Measurements from ENCODE around the gene SSBP2. TPM values are rescaled to one million over a fixed set of nuclear protein-coding genes. Genes with fewer than 3 reads are reported as not detected.

The SSBP2 gene
- total RNA-seq, 2 donors from 2014 or later, result 12.5 to 18.3 TPM

DNA sequence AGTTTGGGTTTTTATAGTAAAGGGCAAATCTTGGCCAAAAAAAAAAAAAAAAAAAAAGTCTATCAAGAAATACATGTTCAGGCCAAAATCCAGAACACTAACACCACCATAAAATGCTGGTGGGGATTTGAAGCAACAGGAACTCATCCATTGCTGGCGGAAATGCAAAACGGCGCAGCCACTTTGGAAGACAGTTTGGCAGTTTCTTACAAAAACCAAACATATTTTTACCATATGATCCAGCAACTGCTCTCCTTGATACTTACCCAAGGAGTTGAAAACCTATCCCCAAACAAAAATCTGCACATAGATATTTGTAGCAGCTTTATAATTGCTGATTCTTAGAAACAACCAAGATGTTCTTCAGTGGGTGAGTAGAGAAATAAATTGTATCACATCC is 203.9 kb downstream of the SSBP2 start:
- Mint-ChIP-seq H3K36me3 (ENCODE audit: low read depth) (no peaks in the 10 kb centered on the region), H3K4me1 (no peaks in the 10 kb centered on the region), H3K27ac (no peak overlapping the region), H3K9me3 (no peaks in the 10 kb centered on the region), H3K27me3 (no peaks in the 10 kb centered on the region), H3K4me3 (no peak overlapping the region)
- no peak for ATAC-seq (replicated peaks)

- no peaks in the 10 kb centered on the region for H3K27me3 Mint-ChIP-seq
- no peaks in the 10 kb centered on the region for H3K4me1 Mint-ChIP-seq
- ATAC-seq (replicated peaks), result no peak
- no peaks in the 10 kb centered on the region for H3K36me3 Mint-ChIP-seq (ENCODE audit: low read depth)
- no peak overlapping the region for H3K4me3 Mint-ChIP-seq
- H3K27ac Mint-ChIP-seq, result no peak overlapping the region
- no peaks in the 10 kb centered on the region for H3K9me3 Mint-ChIP-seq
Observed at GRCh38 chr5:81545911-81546310, 205.0 kb downstream of the SSBP2 start.

- H3K27me3 Mint-ChIP-seq, result no peaks in the 10 kb centered on the region
- H3K4me1 Mint-ChIP-seq, result peaks cover 11% of the 10 kb centered on the region
- ATAC-seq (replicated peaks), result no peak
- H3K9me3 Mint-ChIP-seq, result no peaks in the 10 kb centered on the region
- H3K36me3 Mint-ChIP-seq (ENCODE audit: low read depth), result no peaks in the 10 kb centered on the region
- no peak overlapping the region for H3K4me3 Mint-ChIP-seq
- no peak overlapping the region for H3K27ac Mint-ChIP-seq
Observed at GRCh38 chr5:81544351-81545018, 206.4 kb downstream of the SSBP2 start.

DNA sequence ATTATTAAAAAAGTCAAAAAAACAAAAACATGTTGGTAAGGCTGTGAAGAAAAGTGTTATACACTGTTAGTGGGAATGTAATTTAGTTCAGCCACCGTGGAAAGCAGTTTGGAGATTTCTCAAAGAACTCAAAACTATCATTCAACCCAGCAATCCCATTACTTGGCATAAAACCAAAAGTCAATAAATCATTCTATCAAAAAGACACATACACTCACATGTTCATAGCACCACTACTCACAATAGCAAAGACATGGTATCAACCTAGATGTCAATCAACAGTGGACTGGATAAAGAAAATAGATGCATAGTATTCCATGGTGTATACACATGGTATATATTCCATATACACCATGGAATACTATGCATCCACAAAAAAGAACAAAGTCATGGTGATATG is 208.7 kb downstream of the SSBP2 start:
- Mint-ChIP-seq H3K27ac (no peak overlapping the region), H3K27me3 (no peaks in the 10 kb centered on the region), H3K36me3 (ENCODE audit: low read depth) (no peaks in the 10 kb centered on the region), H3K4me1 (peaks cover 31% of the 10 kb centered on the region), H3K4me3 (no peak overlapping the region), H3K9me3 (no peaks in the 10 kb centered on the region)
- ATAC-seq (replicated peaks), result no peak

- Mint-ChIP-seq H3K27me3 (no peaks in the 10 kb centered on the region), H3K27ac (peak overlapping the region; percentile 85), H3K4me3 (peak overlapping the region; percentile 58)
Observed at GRCh38 chr5:81537905-81538547, 212.9 kb downstream of the SSBP2 start.

GRCh38 chr5:81534441-81534840 is 216.5 kb downstream of the SSBP2 start:
- no peaks in the 10 kb centered on the region for H3K9me3 Mint-ChIP-seq
- no peak for ATAC-seq (replicated peaks)
- no peaks in the 10 kb centered on the region for H3K27me3 Mint-ChIP-seq
- H3K27ac Mint-ChIP-seq, result peak overlapping the region; percentile 3
- no peaks in the 10 kb centered on the region for H3K36me3 Mint-ChIP-seq (ENCODE audit: low read depth)
- no peak overlapping the region for H3K4me3 Mint-ChIP-seq
- peaks cover 35% of the 10 kb centered on the region for H3K4me1 Mint-ChIP-seq

More at GRCh38 chr5:81537905-81538547, 212.9 kb downstream of the SSBP2 start:
- Mint-ChIP-seq H3K4me1 (peaks cover 40% of the 10 kb centered on the region), H3K9me3 (no peaks in the 10 kb centered on the region), H3K36me3 (ENCODE audit: low read depth) (no peaks in the 10 kb centered on the region)
- peak; percentile 57 for ATAC-seq (replicated peaks)

- no peak for ATAC-seq (replicated peaks)
- peak overlapping the region; percentile 3 for H3K27ac Mint-ChIP-seq
- peaks cover 29% of the 10 kb centered on the region for H3K4me1 Mint-ChIP-seq
- no peaks in the 10 kb centered on the region for H3K36me3 Mint-ChIP-seq (ENCODE audit: low read depth)
- no peak overlapping the region for H3K4me3 Mint-ChIP-seq
- H3K27me3 Mint-ChIP-seq, result no peaks in the 10 kb centered on the region
- no peaks in the 10 kb centered on the region for H3K9me3 Mint-ChIP-seq
Observed at GRCh38 chr5:81533629-81534405, 217.1 kb downstream of the SSBP2 start.

DNA sequence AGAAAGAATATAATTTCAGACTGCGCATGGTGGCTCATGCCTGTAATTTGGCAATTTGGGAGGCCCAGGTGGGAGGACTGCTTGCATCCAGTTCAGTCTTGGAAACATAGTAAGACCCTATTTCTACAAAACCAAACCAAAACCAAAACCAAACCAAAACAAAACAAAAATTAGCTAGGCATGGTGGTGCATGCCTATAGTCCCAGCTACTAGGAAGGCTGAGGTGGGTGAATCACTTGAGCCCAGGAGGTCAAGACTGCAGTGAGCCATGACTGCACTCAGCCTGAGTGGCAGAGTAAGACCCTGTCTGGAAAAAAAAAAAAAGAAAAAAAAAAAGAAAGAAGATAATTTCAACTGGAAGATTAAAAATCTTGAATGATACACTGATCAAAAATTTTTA is 220.0 kb downstream of the SSBP2 start:
- Mint-ChIP-seq H3K4me1 (peaks cover 10% of the 10 kb centered on the region), H3K9me3 (no peaks in the 10 kb centered on the region), H3K27ac (no peak overlapping the region), H3K27me3 (no peaks in the 10 kb centered on the region), H3K36me3 (ENCODE audit: low read depth) (no peaks in the 10 kb centered on the region), H3K4me3 (no peak overlapping the region)
- no peak for ATAC-seq (replicated peaks)

DNA sequence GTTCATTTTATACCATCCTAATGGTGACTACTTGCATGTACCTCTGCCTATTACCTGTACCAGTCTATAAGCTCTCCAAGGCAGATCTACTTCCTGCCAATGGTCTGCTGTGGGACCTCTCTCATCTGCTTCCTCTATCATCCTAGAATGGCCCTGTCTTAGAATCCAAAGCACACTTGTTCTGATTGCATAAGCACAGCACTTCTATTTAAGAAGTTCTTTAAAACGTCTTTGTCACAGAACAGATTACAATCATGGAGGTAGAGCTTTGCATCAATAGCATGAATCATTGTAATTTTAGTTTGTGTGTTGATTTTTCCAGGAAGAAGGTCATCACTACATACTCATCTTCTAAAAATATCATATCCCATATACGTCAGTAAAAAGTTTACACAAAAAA is 225.2 kb downstream of the SSBP2 start:
- Mint-ChIP-seq H3K36me3 (ENCODE audit: low read depth) (no peaks in the 10 kb centered on the region), H3K27ac (peak overlapping the region; percentile 58), H3K4me1 (peaks cover 7% of the 10 kb centered on the region), H3K27me3 (no peaks in the 10 kb centered on the region), H3K4me3 (no peak overlapping the region), H3K9me3 (no peaks in the 10 kb centered on the region)
- peak; percentile 58 for ATAC-seq (replicated peaks)

GRCh38 chr5:81524015-81524414 is 226.9 kb downstream of the SSBP2 start:
- Mint-ChIP-seq H3K27me3 (no peaks in the 10 kb centered on the region), H3K4me1 (peaks cover 7% of the 10 kb centered on the region), H3K4me3 (no peak overlapping the region), H3K36me3 (ENCODE audit: low read depth) (no peaks in the 10 kb centered on the region), H3K27ac (no peak overlapping the region), H3K9me3 (no peaks in the 10 kb centered on the region)
- ATAC-seq (replicated peaks), result no peak

GRCh38 chr5:81522571-81522970 is 228.3 kb downstream of the SSBP2 start:
- Mint-ChIP-seq H3K4me3 (no peak overlapping the region), H3K36me3 (ENCODE audit: low read depth) (no peaks in the 10 kb centered on the region), H3K27me3 (no peaks in the 10 kb centered on the region), H3K4me1 (peaks cover 7% of the 10 kb centered on the region), H3K27ac (no peak overlapping the region), H3K9me3 (no peaks in the 10 kb centered on the region)
- no peak for ATAC-seq (replicated peaks)

- no peak for ATAC-seq (replicated peaks)
- Mint-ChIP-seq H3K4me3 (no peak overlapping the region), H3K27ac (no peak overlapping the region), H3K36me3 (ENCODE audit: low read depth) (no peaks in the 10 kb centered on the region), H3K4me1 (peaks cover 5% of the 10 kb centered on the region), H3K9me3 (no peaks in the 10 kb centered on the region), H3K27me3 (no peaks in the 10 kb centered on the region)
Observed at GRCh38 chr5:81520769-81521168, 230.1 kb downstream of the SSBP2 start.

- no peaks in the 10 kb centered on the region for H3K4me1 Mint-ChIP-seq
- H3K27me3 Mint-ChIP-seq, result no peaks in the 10 kb centered on the region
- no peaks in the 10 kb centered on the region for H3K36me3 Mint-ChIP-seq (ENCODE audit: low read depth)
- no peaks in the 10 kb centered on the region for H3K9me3 Mint-ChIP-seq
- no peak overlapping the region for H3K27ac Mint-ChIP-seq
- ATAC-seq (replicated peaks), result no peak
- no peak overlapping the region for H3K4me3 Mint-ChIP-seq
Observed at GRCh38 chr5:81519217-81519905, 231.5 kb downstream of the SSBP2 start.

DNA sequence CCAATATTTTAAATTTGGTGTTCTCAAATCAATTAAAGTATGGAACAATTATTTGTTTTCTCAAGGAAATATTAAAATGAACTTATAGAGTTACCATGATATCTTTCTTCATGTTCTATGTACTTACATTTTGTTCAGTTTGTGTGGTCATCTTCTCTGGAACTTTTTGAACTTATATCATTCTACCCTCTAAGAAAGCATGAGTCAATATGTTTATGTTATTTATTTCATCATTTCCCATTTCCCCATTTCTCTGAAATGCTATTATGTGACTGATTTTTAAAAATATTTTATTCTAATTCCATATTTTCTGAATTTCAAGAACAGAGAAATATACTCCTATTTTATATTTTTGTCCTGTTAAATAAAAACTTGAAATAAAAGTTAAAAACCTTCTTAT is 233.4 kb downstream of the SSBP2 start:
- no peak overlapping the region for H3K27ac Mint-ChIP-seq
- no peaks in the 10 kb centered on the region for H3K9me3 Mint-ChIP-seq

More for the DNA sequence above, 233.4 kb downstream of the SSBP2 start:
- Mint-ChIP-seq H3K4me3 (no peak overlapping the region), H3K4me1 (no peaks in the 10 kb centered on the region), H3K27me3 (no peaks in the 10 kb centered on the region), H3K36me3 (ENCODE audit: low read depth) (no peaks in the 10 kb centered on the region)
- no peak for ATAC-seq (replicated peaks)

Measured in activated T-helper 17 cell treated with anti-CD3 and anti-CD28 coated beads, Interleukin-2, amount 50 U/mL, for 72 hours (primary cell).